Hepatocyte (in vitro differentiated cells): ENCODE data around the gene VWA8. TPM values are rescaled to one million over a fixed set of nuclear protein-coding genes. Genes with fewer than 3 reads are reported as not detected.

Source experiments
- DNase-seq: peaks from one replicate; pipeline ENCODE4 v3.0.0-alpha.2; 2016; ENCODE audit warnings: low spot score
- H2AFZ ChIP-seq: fragments of 200-600 bp; sonication (generic); 2 replicates; pipeline ENCODE4 v1.6.0; 2016; ENCODE audit warnings: antibody characterized with exemption, mild to moderate bottlenecking
- H3K27ac ChIP-seq: fragments of 200-600 bp; sonication (generic); 2 replicates; pipeline ENCODE4 v1.5.1; 2016; ENCODE audit warnings: mild to moderate bottlenecking
- H3K27me3 ChIP-seq: fragments of 200-600 bp; sonication (generic); 2 replicates; pipeline ENCODE4 v1.6.1; 2016
- H3K36me3 ChIP-seq: fragments of 200-600 bp; sonication (generic); replicated peaks from 2 replicates; pipeline ENCODE4 v1.5.1; 2016; ENCODE audit warnings: low read depth; ENCODE audit not compliant: insufficient read depth
- H3K4me1 ChIP-seq: fragments of 200-600 bp; sonication (generic); 2 replicates; pipeline ENCODE4 v1.5.1; 2016; ENCODE audit warnings: mild to moderate bottlenecking, moderate library complexity; ENCODE audit not compliant: insufficient read depth
- H3K4me2 ChIP-seq: fragments of 200-600 bp; sonication (generic); 2 replicates; pipeline ENCODE4 v1.6.0; 2016
- H3K4me3 ChIP-seq: fragments of 200-600 bp; sonication (generic); 2 replicates; pipeline ENCODE4 v1.5.1; 2016; ENCODE audit warnings: mild to moderate bottlenecking
- H3K79me2 ChIP-seq: fragments of 200-600 bp; sonication (generic); 2 replicates; pipeline ENCODE4 v1.6.0; 2017; ENCODE audit warnings: mild to moderate bottlenecking
- H3K9me2 ChIP-seq: fragments of 200-600 bp; sonication (generic); replicated peaks from 2 replicates; pipeline ENCODE4 v1.6.0; 2017; ENCODE audit warnings: mild to moderate bottlenecking; ENCODE audit not compliant: insufficient read depth
- H3K9me3 ChIP-seq: fragments of 200-600 bp; sonication (generic); 2 replicates; pipeline ENCODE4 v1.5.1; 2016; ENCODE audit warnings: low read depth, mild to moderate bottlenecking
- H4K20me1 ChIP-seq: fragments of 200-600 bp; sonication (generic); 2 replicates; pipeline ENCODE4 v1.6.0; 2016; ENCODE audit warnings: mild to moderate bottlenecking; ENCODE audit not compliant: insufficient read depth, poor library complexity, severe bottlenecking
- CTCF ChIP-seq: fragments of 200-600 bp; sonication (generic); IDR thresholded peaks from 2 replicates; pipeline ENCODE4 v1.5.1; 2016; ENCODE audit warnings: antibody characterized with exemption, mild to moderate bottlenecking; ENCODE audit not compliant: poor library complexity
- EZH2 ChIP-seq: fragments of 200-600 bp; sonication (generic); IDR thresholded peaks from 2 replicates; pipeline ENCODE4 v1.6.1; 2016; ENCODE audit warnings: antibody characterized with exemption, mild to moderate bottlenecking, borderline replicate concordance
- EZH2phosphoT487 ChIP-seq: fragments of 200-600 bp; sonication (generic); IDR thresholded peaks from one replicate; pipeline ENCODE4 v1.6.1; 2018; ENCODE audit warnings: antibody characterized with exemption, mild to moderate bottlenecking, low read depth, moderate library complexity; ENCODE audit not compliant: unreplicated experiment, severe bottlenecking
- WGBS: methylation state at CpG from one replicate; pipeline ENCODE4 v1.1.6; 2016; ENCODE audit warnings: low lambda C conversion rate; ENCODE audit errors: missing lambda C conversion rate; 5-methylcytosine and 5-hydroxymethylcytosine counted together
- polyA plus RNA-seq: library from polyadenylated mRNA; unstranded; fragments of >200 nt; fragmentation: Nextera tagmentation; extraction: Ambion mirVana; gene quantifications from 2 replicates; pipeline ENCODE4 v1.2.1, GENCODE V29; 2016
- total RNA-seq: library from RNA; depleted of rRNA; stranded (reverse); fragments of >200 nt; gene quantifications from 2 replicates; pipeline ENCODE4 v1.2.3, GENCODE V29; 2014

The VWA8 gene
- total and polyA plus RNA-seq, 2 experiments from 2014 or later: 4.9 to 19.5 TPM

GRCh38 chr13:41614671-41615527, 346.0 kb downstream of the VWA8 start:
- no peak for TF ChIP-seq CTCF
- TF ChIP-seq EZH2: no peak
- no peak for TF ChIP-seq EZH2phosphoT487
- H3K4me3 ChIP-seq: no peak overlapping the region
- H3K27ac ChIP-seq: peak overlapping the region; percentile 82
- H3K79me2 ChIP-seq: no peaks in the 10 kb centered on the region
- H3K4me2 ChIP-seq: peak overlapping the region; percentile 21
- no peaks in the 10 kb centered on the region for H3K36me3 ChIP-seq
- H3K9me3 ChIP-seq: no peaks in the 10 kb centered on the region
- no peak overlapping the region for H2AFZ ChIP-seq
- H3K27me3 ChIP-seq: no peaks in the 10 kb centered on the region
- peak; percentile 37 for DNase-seq
- H4K20me1 ChIP-seq: no peaks in the 10 kb centered on the region
- peaks cover 24% of the 10 kb centered on the region for H3K4me1 ChIP-seq
- no peaks in the 10 kb centered on the region for H3K9me2 ChIP-seq
- 67% methylated on average over 7 of the region's 7 CpGs for WGBS

- Histone ChIP-seq H3K36me3 (no peaks in the 10 kb centered on the region), H4K20me1 (no peaks in the 10 kb centered on the region), H2AFZ (no peak overlapping the region), H3K9me2 (no peaks in the 10 kb centered on the region), H3K9me3 (no peaks in the 10 kb centered on the region), H3K27ac (peak overlapping the region; percentile 82), H3K4me1 (peaks cover 24% of the 10 kb centered on the region), H3K4me3 (no peak overlapping the region), H3K27me3 (no peaks in the 10 kb centered on the region), H3K4me2 (peak overlapping the region; percentile 21), H3K79me2 (no peaks in the 10 kb centered on the region)
- 36% methylated on average over 12 of the region's 12 CpGs for WGBS
- DNase-seq: peak; percentile 33
- TF ChIP-seq CTCF (no peak), EZH2phosphoT487 (no peak), EZH2 (no peak)
Observed at GRCh38 chr13:41613984-41614661, 346.8 kb downstream of the VWA8 start.

GRCh38 chr13:41613471-41613870, 347.4 kb downstream of the VWA8 start:
- no peak for DNase-seq
- TF ChIP-seq EZH2phosphoT487 (no peak), EZH2 (no peak), CTCF (no peak)
- Histone ChIP-seq H3K9me2 (no peaks in the 10 kb centered on the region), H3K4me2 (peak overlapping the region; percentile 21), H4K20me1 (no peaks in the 10 kb centered on the region), H3K36me3 (no peaks in the 10 kb centered on the region), H3K79me2 (no peaks in the 10 kb centered on the region), H3K4me3 (no peak overlapping the region), H2AFZ (no peak overlapping the region), H3K9me3 (no peaks in the 10 kb centered on the region), H3K4me1 (peaks cover 24% of the 10 kb centered on the region), H3K27me3 (no peaks in the 10 kb centered on the region), H3K27ac (peak overlapping the region; percentile 82)
- WGBS: 85% methylated on average over 1 of the region's 1 CpG
